Stimulated activated CD4-positive, alpha-beta T cell treated with anti-CD3 and anti-CD28 coated beads, Interleukin-4, amount 100 ng/mL, for 4 hours (primary cell): Measurements from ENCODE around the gene TSPYL1.
"Not testable (repeated sequence)": the region's sequence is repeated elsewhere in the genome, so short reads cannot be mapped to it uniquely, and the experiment has no call there.

ENCODE experiments used
- DNase-seq, 2 experiments: peaks; one replicate each; pipeline ENCODE4 v3.0.0-alpha.2; 2020

Gene TSPYL1

DNA sequence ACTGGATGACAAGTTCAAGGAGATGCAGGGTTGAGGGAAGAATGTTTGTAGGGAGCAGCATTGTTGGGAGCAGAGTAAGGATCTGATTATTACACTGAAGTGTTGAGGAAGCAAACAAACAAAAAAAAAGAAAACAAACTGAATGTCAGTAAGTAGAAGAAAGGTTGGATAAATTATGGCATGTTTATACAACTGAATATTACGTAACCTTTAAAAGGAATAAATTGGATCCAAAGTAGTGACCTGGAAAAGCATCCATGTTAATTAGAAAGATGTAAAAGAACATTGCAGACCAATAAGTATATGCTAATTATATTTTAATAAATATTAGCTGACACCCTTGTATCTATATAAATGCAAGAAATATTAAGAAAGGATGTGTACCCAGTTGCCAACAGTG lies 12.8 kb upstream of the TSPYL1 start:
- no peak for DNase-seq

DNA sequence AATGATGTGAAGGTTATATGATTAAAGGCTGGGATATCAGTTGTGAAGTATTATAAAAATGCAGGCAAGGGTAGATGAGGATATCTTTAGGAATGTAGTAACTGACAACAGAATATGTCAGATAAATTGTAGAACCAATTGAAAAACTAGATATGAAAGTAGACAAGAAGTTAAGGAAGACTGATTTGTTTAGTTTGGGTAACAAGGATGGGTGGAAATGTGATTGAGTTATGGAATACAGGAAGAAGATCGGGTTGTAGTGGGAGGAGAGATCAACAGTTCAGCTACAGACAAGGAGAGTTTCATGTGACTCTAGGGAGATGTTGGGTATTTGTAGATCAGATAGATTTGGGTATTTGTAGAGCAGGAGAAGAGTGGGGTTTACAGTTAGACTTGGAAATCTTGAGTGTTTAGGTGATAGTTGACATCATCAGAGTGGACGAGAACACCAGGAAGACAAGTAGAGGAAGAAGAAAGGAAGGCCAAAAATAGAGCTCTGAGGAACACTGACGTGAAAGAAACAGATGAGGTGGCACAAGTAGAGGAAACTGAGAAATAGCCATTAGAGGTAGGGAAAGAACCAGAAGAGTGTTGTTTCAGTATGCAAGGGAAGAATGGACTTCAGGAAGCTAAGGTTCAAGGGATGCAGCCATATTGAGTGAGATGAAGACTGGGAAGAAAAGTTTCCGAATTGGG lies 12.1 kb upstream of the TSPYL1 start:
- DNase-seq: no peak

DNA sequence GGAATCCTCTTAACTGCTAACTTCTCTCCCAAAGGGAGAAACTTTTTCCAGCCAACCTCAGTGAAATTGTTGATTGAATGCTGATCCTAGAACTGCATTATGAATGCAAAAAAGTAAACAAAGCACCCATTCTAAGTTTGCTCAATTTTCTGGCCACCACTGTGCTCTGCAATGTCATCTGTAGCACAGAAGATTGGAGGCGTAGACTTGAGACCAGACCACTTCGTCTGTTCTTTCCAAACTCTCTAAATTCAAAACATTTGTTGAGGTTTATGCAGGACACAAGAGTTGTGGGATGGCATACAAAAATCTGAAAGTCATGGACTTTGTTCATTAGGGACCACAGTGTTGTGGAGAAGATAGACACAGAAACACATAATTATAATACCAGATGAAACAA lies 11.1 kb upstream of the TSPYL1 start:
- no peak for DNase-seq

DNA sequence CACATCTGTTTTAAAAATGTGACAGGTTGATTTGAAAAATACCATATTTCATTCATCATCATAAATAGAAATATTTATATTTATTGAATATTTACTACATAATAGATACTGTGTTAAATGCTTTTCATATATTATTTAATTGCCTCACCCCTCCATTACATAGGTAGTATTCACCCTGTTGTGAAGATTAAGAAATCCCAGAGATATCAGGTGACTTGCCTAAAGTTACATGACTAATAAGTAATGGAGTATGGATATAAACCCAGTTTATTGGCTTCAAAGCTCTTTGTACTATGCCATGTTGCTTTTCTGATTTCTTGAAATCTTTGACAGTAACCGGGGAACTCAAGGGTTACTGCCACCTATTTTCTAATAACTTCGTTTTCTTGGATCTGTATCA lies 10.1 kb upstream of the TSPYL1 start:
- DNase-seq: no peak

DNA sequence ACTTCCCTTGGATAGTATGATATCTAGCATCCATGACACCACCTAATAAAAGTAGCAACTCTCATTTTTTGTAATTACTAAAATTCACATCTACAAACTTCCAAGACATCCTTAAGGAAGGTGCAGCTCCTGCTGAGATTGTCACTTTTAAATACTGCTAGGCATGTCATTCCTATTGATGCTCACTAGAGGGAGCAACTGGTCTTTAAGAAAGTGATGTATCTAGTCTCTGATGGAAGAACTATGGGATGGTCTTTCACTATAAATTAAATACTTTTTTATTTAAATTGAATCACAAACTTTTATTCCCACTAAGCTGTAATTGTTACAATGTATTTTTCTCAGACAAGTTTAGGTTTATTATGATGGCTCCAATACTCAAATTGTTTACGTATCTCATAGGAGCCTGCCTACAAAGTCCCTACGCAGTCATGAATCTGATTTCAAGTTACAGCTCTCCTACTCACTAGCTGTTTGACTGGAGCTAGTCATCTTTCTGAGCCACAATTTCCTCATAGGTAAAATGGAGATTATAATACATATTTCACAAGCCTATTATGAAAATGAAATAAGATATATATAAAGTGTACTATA lies 8.1 kb upstream of the TSPYL1 start:
- DNase-seq: no peak

DNA sequence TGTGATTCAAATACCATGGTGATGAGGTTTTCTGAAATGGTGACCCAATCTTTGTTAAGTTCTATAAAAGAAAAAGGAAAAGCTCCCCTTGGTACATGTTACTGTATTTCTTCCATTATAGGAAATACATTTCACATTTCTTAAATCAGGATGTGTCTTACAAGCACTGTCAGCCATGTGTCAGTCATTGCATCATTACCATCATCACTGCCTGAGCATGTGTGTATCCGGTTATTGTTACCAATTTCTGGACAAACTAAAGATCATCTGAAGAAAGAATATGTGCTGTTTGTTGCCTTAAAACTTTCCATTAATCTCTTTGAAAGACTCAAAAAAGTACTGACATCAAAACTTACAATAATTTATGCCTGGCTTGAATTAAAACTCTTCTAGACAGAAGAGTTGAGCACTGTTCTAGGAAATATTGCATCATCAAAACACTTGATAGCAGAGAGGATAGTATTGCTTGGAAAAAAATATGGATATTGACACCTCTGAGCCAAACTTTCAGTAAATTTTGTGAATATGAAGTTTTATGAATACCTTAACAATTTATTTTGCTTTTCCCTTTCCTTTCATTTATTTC lies 7.1 kb upstream of the TSPYL1 start:
- DNase-seq: no peak

DNA sequence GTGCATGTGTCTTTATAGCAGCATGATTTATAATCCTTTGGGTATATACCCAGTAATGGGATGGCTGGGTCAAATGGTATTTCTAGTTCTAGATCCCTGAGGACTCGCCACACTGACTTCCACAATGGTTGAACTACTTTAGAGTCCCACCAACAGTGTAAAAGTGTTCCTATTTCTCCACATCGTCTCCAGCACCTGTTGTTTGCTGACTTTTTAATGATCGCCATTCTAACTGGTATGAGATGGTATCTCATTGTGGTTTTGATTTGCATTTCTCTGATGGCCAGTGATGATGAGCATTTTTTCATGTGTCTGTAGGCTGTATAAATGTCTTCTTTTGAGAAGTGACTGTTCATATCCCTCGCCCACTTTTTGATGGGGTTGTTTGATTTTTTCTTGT lies 5.3 kb upstream of the TSPYL1 start:
- DNase-seq: not testable (repeated sequence)

DNA sequence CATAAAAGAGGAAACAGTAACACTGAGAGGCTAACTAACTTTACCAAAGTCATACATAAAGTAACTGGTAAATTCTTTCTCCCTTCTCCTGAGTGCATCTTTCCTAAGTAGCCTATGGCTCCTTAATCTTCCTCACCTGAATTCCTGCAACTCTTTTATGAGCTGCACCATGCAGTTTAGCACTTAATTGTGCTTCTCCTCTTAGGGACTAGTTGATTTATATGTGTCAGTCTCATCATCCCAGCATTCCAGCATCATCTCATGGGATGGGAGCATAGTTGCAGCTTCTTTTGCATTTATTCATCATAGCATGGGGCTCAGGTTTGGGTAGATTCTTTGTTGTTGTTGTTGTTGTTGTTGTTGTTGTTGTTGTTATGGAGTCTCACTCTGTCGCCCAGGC lies 3.5 kb upstream of the TSPYL1 start:
- no peak for DNase-seq

DNA sequence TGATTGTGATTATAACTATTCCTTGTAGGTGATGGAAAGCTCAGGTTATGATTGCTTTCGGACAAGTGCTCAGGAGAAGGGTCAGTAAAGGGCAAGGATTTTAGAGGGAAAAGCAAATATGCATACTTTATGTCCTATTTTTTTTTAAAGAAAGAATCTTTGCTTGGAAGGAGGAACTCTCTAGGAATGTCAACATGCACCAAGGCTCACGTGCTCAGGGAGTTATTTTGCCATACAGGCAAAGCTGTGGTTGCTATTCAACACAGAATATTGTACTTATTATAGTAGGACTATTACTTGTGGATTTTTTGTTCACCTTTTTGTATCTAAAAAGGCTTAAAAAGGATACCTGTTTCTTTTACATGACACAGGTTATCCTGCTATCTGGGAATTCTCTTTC lies 3.0 kb upstream of the TSPYL1 start:
- no peak for DNase-seq

DNA sequence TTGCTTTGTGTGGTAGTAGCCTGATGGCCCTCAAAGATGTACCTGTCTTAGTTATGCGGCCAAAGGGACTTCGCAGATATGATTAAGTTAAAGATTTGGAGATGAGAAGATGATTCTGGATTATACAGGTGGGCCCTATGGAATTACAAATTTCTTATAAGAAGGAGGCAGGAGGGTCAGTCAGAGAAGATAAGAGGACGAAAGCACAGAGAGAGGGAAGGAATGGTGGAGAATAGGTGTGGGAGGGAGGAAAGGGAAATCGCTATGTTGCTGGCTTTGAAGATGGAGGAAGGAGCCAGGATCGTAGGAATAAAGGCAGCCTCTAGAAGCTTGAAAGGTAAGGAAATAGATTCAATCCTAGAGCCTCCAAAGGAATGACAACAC lies 1.2 kb upstream of the TSPYL1 start:
- no peak for DNase-seq

DNA sequence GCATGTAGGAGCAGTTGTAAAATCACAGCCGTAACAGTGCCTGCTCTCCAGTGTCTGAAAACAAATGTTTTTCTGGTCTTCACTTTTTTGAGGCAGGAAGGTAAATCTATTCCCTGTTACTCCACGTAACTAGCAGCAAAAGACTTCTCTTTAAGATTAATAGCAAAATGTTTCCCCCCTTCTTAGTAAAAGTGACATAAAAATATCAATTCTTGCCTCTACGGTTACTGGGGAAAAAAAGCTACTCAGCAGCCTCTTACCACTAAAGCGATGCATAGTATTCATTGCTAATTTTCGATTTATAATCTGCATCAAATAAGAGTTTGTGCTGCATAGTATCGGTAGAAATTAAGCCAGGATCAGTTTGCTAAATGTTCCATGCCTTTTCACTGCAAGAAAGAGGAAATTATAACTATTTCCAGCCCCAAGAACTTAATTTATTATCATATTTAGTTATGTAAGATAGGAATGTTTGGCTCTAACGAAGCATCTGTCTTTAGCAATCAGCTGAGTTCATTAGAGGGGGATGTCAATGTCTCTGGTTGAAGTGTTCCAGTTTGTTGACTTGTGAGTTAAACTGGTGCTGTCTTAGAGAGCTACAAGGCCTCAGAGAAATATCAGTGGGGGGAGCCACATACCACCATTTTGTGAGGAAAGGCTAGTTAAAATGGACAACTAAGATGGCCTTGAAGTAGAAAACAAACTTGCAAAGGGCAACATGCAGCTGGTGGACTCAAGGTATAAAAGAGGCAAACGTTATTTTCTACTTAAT lies 617 bp upstream of the TSPYL1 start:
- DNase-seq: no peak

DNA sequence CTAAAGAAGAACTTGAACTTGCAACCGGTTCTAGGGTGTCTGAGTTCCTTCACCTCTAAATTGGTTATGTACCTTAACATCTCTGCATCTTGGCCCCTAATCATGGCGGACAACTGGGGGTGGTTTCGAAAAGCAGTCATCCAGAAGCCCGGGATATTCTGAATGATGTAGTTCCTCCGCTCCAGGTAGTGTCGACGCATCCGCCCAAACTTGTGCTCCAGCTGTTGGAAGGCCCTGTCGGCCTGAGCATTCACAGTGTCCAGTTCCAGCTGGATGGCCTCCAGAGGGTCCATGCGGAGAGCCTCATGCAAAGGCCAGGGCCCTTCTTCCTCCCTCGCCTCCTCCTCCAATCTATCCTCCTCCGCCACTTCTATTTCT lies 887 bp downstream of the TSPYL1 start:
- no peak for DNase-seq

DNA sequence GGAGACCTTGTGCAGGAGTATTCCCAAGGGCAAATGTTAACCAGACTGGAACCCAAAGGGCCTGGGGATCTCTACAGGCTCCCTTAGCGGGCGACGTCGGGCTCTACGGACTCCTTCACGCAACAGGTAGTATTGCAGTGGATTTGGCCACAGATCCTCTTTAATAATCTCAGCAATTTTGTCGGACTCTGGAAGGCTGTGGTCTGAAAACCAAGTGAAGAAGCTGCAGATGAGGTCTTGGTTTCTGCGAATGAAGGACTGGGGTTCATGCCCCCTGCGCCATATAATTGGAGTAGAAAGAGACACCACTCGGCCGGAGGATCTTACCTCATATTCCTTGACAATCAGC lies 1.3 kb downstream of the TSPYL1 start:
- DNase-seq: no peak

DNA sequence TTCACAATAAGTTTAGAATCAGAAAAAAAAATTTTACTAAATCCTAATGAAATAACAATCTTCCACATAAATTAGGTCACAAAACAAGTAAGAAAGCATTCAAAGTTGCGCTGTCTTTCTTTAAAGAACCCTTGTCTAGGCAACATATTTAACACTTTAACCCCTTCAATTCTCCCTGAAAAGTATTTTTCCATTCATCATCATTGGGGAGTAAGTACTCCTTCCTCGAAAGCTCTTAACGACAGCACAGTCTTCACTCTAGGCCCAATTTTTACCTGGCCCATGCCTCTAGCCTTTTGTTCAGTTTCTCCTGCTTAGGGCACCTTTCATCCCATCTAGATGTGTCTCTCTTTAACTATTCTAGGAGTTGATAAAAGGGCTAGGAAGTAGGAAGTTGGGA lies 2.6 kb downstream of the TSPYL1 start:
- DNase-seq: no peak

DNA sequence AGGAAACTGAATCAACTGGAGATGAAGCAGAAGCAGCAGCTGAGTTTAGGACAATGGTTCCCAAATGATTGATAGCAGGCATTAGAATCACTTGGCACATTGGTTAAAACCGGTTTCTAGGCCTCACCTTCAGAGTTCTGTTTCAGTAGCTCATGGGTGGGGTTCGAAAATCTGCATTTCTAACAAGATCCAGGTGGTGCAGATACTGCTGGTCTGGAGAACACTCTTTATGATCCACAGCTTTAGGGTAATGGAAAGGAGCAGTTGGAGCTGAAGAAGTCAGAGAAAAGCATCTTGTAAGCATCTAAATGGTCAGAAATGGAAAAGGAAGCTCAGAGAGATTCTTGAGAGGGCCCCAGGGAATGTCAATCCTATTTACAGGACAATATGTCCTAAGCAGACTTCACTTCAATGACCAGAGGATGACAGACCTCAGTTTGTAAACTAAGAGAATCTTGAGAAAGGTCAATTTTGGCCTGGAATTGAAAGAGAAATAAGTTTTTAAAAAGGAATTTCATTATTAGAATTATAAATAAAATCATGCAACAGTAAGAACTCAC lies 8.5 kb downstream of the TSPYL1 start:
- DNase-seq: no peak

DNA sequence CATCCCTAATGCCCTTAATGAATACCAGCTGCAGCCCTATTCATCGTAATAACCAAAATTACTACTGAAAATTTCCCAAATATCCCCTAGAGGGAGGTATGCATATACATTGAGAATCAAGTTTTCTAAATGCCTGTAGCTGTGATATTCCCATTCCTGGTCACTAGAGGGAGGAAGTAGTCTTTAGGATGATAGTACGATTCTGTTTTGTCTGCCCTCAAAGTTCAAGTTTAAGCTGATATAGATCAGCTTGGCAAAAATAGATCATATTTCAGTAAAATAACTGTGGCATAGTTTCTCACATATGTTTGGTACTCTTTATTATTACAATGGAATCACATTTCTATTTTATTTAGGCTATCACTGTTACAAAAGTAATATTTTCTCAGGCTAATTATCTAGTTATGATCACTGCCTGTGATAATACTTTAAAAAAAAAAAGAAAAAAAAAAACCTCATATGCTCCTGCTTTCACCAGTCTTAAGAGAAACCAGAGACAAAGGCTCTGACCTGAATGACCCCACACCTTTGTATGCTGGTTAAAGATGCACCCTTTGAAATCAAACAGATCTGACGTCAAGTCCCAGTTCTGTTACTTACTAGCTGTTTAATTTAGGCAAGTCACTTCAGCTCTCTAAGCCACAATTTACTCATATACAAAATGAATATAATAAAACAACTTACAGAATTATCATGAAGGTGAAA lies 11.0 kb downstream of the TSPYL1 start:
- DNase-seq: no peak

DNA sequence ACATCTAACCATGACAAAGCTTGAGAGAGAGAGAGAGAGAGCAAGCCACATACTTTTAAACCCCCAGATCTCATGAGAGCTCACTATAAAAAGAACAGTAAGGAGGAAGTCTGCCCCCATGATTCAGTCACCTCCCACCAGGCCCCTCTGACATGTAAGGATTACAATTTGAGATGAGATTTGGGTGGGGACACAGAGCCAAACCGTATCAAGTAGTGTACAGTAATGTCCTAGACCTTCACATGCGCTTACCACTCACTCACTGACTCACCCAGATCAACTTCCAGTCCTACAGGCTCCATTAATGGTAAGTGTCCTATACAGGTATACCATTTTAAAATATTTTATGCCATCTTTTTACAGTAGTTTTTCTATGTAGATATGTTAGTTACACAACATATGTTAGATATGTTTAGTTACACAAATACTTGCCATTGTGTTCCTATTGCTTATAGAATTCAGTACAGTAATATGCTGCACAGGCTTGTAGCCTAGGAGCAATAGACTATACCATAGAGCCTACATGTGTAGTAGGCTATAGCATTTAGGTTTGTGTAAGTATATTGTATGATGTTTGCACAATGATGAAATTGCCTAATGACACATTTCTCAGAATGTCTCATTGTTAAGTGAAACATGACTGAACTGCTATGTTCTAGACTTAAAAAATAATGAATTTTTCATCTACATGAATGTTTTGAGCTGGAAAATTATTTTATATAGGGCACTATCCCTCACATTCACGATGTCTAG lies 11.7 kb downstream of the TSPYL1 start:
- DNase-seq: no peak

DNA sequence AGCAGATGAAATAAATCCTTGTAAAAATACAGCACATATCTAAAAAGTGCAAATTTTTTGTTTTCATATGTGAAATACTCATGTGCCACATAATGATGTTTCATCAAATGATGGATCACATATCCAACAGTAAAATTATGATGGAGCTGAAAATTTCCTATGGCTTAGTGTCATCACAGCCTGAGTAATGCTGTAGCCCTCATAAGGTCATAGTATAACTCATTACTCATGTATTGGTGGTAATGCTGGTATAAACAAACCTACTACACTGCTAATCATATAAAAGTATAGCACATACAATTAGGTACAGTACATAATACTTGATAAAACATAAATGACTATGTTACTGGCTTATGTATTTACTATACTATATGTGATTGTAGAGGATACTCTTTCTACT lies 12.9 kb downstream of the TSPYL1 start:
- DNase-seq: no peak

DNA sequence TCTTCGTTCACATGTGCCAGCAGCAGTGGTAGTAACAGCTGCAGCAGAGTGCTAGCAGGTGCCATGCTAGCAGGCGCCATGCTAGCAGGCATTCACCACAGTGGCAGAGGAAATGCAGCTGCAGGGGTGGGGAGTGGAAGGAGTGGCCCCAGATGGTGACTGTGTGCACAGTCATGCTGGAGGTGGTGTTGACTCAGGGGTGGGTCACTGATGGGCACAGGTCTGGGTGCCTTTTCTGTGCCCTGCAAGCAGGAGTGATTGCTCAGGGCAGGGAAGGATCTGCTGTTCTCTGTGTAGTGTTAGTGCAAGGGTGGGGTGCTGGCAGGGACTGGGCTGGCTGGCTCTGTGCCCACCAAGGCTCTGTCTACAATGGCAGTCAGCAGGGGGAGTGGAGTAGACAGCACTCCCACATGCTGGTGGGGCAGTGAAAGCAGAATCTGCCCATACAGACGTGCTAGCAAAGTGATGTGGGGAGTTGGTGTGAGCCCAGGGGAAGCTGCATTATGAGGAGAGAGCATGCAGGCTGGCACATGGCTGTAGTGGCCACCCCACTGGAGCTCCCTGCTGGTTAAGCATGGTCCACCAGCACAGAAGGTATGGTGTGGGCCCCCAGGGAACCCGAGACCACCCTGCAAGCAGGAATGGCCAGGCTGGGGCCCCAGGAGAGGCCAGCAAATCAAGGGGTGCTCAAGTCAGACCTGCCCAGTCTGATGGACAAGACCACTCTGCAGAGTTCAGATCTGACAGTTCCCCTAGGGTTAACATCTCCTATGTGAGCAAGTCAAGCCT lies 14.5 kb downstream of the TSPYL1 start:
- no peak for DNase-seq

DNA sequence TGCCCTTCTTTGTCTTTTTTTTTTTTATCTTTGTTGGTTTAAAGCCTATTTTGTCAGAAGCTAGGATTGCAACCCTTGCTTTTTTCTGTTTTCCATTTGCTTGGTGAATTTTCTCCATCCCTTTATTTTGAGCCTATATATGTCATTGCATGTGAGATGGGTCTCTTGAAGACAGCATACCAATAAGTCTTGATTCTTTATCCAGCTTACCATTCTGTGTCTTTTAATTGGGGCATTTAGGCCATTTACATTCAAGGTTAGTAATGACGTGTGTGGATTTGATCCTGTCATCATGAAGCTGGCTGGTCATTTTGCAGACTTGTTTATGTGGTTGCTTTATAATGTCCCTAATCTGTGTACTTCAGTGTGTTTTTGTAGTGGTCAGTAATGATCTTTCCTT lies 16.4 kb downstream of the TSPYL1 start:
- no peak for DNase-seq

DNA sequence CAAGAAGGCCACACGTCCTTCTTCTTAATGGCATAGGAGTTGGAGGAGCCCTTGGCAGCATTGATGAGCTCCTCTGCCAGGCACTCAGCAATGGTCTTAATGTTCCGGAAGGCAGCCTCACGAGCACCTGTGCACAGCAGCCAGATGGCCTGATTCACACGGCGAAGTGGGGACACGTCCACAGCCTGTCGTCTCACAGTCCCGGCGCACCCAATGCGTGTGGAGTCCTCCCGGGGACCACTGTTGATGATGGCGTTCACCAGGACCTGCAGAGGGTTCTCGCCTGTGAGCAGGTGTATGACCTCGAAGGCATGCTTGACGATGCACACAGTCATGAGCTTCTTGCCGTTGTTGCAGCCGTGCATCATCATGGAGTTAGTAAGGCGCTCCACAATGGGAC lies 21.2 kb downstream of the TSPYL1 start:
- DNase-seq: no peak

DNA sequence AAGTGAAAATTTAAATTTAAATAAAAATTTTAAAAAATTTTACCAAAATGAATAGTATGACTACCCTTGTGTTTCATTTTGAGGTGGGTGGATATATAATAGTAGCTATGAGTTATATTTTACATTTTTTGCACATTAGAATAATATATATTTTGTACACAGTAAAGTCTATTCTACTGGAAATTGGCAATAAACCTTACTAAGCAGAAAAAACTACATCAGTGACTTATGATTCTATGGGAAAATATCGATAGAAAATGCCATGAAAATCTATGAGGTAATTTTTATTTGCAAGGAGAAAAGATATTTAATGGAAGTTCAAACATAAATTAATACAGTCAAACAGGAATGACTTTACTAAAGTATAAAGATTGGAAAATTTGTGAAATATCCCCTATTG lies 23.0 kb downstream of the TSPYL1 start:
- no peak for DNase-seq
